ENCODE data around the gene HSPG2.

DNA sequence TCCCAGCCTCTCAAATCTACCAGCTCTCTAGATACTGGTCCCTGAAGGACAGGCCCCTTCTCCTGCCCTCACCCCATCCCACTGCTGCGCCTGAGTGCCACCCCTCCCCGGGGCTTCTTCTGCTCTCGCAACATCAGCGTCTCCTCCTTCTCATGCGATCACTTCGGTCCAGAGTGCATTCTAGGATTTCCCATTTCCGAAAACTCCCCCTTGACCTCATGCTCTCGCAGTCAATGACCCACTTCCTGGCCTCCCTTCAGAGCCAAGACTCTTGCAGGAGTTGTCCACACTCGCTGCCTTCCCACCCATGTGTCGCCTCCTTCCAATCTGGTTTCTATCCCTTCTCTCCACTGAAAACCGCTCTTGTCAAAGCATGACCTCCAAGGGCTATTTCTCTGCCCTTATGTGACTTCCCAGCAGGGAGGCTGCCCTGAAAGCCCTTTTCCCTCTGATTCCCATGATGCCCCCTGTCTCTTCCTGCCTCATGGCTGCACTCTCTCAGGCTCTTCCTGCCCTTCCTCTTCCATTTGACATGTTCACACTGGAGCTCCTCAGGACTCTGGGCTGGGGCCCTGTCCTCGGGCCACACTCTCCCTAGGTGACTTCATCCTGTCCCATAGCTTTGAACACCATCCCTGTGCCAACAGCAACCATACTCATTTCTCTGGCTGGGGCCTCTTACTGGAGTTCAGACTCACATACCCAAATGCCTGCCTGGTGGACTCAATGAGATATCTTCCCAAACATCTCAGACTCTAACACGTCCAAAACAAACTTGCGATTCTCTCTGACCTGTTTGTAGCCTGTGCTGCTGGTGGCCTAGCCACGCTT, 79.1 kb downstream of the HSPG2 start:
- TF ChIP-seq, protein P1, sequence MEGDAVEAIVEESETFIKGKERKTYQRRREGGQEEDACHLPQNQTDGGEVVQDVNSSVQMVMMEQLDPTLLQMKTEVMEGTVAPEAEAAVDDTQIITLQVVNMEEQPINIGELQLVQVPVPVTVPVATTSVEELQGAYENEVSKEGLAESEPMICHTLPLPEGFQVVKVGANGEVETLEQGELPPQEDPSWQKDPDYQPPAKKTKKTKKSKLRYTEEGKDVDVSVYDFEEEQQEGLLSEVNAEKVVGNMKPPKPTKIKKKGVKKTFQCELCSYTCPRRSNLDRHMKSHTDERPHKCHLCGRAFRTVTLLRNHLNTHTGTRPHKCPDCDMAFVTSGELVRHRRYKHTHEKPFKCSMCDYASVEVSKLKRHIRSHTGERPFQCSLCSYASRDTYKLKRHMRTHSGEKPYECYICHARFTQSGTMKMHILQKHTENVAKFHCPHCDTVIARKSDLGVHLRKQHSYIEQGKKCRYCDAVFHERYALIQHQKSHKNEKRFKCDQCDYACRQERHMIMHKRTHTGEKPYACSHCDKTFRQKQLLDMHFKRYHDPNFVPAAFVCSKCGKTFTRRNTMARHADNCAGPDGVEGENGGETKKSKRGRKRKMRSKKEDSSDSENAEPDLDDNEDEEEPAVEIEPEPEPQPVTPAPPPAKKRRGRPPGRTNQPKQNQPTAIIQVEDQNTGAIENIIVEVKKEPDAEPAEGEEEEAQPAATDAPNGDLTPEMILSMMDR (conservative IDR thresholded peaks at IDR 0.05 in 1 of 2, IDR thresholded peaks at IDR 0.05 in 1 of 2; ENCODE audit: extremely low read depth in 1 of 2, insufficient read depth in 1 of 2, low read depth in 1 of 2, low read length in 2 of 2) = no peak
- TF ChIP-seq EZH2 (IDR thresholded peaks at IDR 0.05; ENCODE audit: borderline replicate concordance, low read length) = no peak
